ENCODE results near the gene CLIC3. TPM values are rescaled to one million over a fixed set of nuclear protein-coding genes. Genes with fewer than 3 reads are reported as not detected.

CLIC3 gene
- total RNA-seq, 4 donors from 2014 or later: 1.2 to 120 (median 38.0) TPM

DNA sequence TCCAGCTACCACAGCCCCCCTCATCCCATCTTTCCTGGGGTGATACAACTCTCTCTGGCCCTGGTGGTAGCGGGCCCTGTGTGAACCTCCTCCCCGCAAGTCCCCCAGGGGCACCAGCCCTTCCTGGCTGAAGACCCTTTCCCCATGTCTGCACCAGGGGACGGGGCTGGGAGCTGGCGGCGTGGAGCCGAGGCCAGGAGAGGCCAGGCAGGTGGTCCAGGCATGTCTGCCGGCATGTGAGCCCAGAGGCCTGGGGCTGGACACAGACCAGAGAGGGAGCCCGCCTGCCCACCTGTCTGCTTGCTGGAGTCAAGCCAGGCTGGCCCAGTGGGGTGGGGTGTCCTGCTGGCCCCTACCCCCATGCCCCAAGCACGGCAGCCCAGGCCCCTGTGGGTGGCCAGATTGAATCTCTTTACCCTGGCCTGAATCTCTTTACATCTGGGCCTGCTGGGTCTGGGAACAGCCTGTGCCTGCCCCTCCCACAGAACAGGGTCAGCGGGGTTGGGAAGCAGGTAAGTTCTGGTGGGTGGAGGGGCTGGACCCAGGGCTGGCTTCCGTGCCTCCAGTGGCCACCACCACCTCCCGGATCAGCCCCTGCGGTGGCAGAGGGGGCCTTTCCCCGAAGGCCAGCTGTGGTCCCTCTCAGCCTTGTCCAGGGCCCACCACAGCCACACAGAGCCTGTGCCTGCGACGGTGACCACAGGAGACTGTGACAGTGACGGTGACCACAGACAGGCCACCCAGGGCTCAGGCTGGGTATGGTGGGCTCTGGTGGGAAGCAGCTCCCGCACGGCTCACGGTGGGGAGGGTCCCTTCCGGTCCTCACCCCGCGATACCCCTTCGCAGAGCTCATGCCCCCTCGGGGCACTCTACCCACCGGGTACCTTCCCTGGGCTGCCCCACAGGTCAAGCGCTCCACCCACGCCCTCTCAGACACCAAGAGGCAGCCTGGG lies 37.2 kb downstream of the CLIC3 start:
- Histone ChIP-seq H3K36me3 (no peaks in the 10 kb centered on the region), H3K4me1 (peaks cover 0 to 58% (median 12%) of the 10 kb centered on the region in 4 donors), H3K27ac (peak overlapping the region; percentile 28 to 88 (median 75)), H3K4me3 (no peak overlapping the region), H3K27me3 (no peaks in the 10 kb centered on the region), H3K9me3 (no peaks in the 10 kb centered on the region)
- 79 to 90% methylated on average over 6 to 27 of the region's 28 CpGs for WGBS, 2 donors
- TF ChIP-seq EP300 (IDR thresholded peaks at IDR 0.05) (no peak), POLR2A (IDR thresholded peaks at IDR 0.05) (no peak)
- TF ChIP-seq, protein P1, sequence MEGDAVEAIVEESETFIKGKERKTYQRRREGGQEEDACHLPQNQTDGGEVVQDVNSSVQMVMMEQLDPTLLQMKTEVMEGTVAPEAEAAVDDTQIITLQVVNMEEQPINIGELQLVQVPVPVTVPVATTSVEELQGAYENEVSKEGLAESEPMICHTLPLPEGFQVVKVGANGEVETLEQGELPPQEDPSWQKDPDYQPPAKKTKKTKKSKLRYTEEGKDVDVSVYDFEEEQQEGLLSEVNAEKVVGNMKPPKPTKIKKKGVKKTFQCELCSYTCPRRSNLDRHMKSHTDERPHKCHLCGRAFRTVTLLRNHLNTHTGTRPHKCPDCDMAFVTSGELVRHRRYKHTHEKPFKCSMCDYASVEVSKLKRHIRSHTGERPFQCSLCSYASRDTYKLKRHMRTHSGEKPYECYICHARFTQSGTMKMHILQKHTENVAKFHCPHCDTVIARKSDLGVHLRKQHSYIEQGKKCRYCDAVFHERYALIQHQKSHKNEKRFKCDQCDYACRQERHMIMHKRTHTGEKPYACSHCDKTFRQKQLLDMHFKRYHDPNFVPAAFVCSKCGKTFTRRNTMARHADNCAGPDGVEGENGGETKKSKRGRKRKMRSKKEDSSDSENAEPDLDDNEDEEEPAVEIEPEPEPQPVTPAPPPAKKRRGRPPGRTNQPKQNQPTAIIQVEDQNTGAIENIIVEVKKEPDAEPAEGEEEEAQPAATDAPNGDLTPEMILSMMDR (IDR thresholded peaks at IDR 0.05): no peak
- DNase-seq (ENCODE audit: low spot score in 2 of 2): no peak

DNA sequence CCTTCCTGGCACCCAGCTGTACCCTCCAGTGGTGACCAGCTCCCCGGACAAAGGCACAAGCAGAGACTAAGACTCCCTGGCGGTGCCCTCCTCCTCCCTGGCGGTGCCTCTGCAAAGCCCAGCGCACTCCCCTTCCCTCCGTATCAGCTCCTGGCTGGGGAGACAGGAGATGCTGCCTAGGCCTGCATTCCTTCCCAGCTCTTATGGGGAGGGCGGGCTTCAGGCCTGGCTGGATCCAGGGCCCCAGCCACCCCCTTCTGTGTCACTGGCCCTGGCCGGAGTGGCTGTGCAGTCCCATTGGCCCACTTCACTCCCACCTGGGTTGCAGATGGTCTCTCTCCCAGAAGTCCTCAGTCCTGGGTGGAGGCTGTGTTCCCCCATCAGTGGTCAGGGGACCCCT lies 37.9 kb downstream of the CLIC3 start:
- peak overlapping the region in 3 of 4 donors; percentile 65 to 88 (median 85) for H3K27ac ChIP-seq
- WGBS, 2 donors: 85 to 94% methylated on average over 7 of the region's 7 CpGs
- H3K4me1 ChIP-seq: peaks cover 0 to 51% (median 11%) of the 10 kb centered on the region in 4 donors
- TF ChIP-seq, protein P1 (IDR thresholded peaks at IDR 0.05): no peak
- no peak overlapping the region for H3K4me3 ChIP-seq
- DNase-seq (ENCODE audit: low spot score in 2 of 2): no peak
- no peaks in the 10 kb centered on the region for H3K27me3 ChIP-seq
- no peaks in the 10 kb centered on the region for H3K9me3 ChIP-seq
- no peaks in the 10 kb centered on the region for H3K36me3 ChIP-seq

DNA sequence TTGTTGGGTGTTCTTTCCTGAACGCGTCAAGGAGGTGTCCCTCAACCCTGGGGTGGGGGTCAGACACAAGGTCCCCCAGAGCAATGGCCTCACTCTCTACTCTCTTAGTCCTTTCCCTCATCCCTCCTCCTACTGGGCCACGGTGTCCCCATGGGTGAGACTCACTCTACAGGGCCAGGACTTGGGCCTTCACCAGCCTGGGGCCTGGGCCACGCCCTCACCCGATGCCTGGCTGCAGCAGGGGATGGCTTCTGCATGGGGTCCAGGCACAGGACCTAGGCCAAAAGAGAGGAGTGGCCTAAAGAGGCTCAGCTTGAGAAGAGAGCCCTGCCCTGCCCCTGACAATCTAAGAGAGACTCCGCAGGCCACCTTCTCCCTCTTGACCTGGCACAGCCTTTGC lies 38.5 kb downstream of the CLIC3 start:
- Histone ChIP-seq H3K27ac (peak overlapping the region in 2 of 4 donors; percentile 65 to 88), H3K9me3 (no peaks in the 10 kb centered on the region), H3K4me1 (peaks cover 0 to 46% (median 11%) of the 10 kb centered on the region in 4 donors), H3K27me3 (no peaks in the 10 kb centered on the region), H3K4me3 (no peak overlapping the region), H3K36me3 (no peaks in the 10 kb centered on the region)
- DNase-seq (ENCODE audit: low spot score in 2 of 2): no peak
- 93% methylated on average over 6 of the region's 6 CpGs for WGBS, 2 donors
- TF ChIP-seq EP300 (IDR thresholded peaks at IDR 0.05): no peak
- no peak for TF ChIP-seq POLR2A (IDR thresholded peaks at IDR 0.05)

DNA sequence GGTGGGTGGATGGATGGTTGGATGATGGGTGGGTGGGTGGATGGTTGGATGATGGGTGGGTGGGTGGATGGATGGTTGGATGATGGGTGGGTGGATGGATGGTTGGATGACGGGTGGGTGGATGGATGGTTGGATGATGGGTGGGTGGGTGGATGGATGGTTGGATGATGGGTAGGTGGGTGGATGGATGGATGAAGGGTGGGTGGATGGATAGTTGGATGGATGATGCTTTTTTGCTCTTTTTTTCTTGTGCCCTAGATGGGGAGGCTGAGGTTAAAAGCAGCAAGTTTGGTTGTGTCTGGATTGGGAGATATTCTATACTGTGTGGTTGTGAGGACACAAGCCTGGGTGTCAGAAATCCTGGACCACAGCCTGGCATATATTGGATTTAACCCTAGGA lies 38.9 kb downstream of the CLIC3 start:
- H3K27me3 ChIP-seq: no peaks in the 10 kb centered on the region
- no peak overlapping the region for H3K4me3 ChIP-seq
- H3K27ac ChIP-seq: peak overlapping the region in 1 of 4 donors; percentile 88
- WGBS, 2 donors: 87 to 88% methylated on average over 1 of the region's 1 CpG
- H3K9me3 ChIP-seq: no peaks in the 10 kb centered on the region
- peaks cover 0 to 47% (median 11%) of the 10 kb centered on the region in 4 donors for H3K4me1 ChIP-seq
- TF ChIP-seq, protein P1 (IDR thresholded peaks at IDR 0.05): no peak
- TF ChIP-seq POLR2A (IDR thresholded peaks at IDR 0.05) (no peak), EP300 (IDR thresholded peaks at IDR 0.05) (no peak)
- no peak for DNase-seq (ENCODE audit: low spot score in 2 of 2)
- no peaks in the 10 kb centered on the region for H3K36me3 ChIP-seq

DNA sequence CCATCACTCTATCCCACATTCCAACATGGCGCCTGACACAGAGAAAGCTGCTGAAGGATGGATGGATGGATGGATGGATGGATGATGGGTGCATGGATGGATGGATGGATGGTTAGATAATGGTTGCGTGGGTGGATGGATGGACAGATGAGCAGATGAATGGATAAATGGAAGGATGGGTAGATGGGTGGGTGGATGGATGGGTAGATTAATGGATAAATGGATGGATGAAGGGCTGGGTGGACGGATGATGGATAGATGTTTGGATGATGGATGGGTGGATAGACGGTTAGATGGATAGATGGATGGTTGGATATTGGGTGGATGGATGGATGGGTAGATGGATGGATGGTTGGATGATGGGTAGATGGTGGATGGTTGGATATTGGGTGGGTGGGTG lies 39.8 kb downstream of the CLIC3 start:
- H3K4me1 ChIP-seq: peaks cover 0 to 48% (median 16%) of the 10 kb centered on the region in 4 donors
- no peak overlapping the region for H3K27ac ChIP-seq
- no peak overlapping the region for H3K4me3 ChIP-seq
- H3K27me3 ChIP-seq: no peaks in the 10 kb centered on the region
- H3K36me3 ChIP-seq: no peaks in the 10 kb centered on the region
- no peaks in the 10 kb centered on the region for H3K9me3 ChIP-seq
- TF ChIP-seq EP300 (IDR thresholded peaks at IDR 0.05) (no peak), POLR2A (IDR thresholded peaks at IDR 0.05) (no peak)
- TF ChIP-seq, protein P1 (IDR thresholded peaks at IDR 0.05): no peak
- 94 to 95% methylated on average over 4 of the region's 4 CpGs for WGBS, 2 donors
- DNase-seq (ENCODE audit: low spot score in 2 of 2): no peak
